Suprapubic skin (tissue), 4 donors: Measurements from ENCODE around the gene CYB5RL. TPM values are rescaled to one million over a fixed set of nuclear protein-coding genes. Genes with fewer than 3 reads are reported as not detected.
"Not testable (repeated sequence)": the region's sequence is repeated elsewhere in the genome, so short reads cannot be mapped to it uniquely, and the experiment has no call there.

ENCODE experiments used
- DNase-seq, 2 donors: peaks; one replicate each; pipeline ENCODE4 v3.0.0-alpha.2; 2019; ENCODE audit warnings: low spot score in 2 of 2
- H3K27ac ChIP-seq: fragments of 200-600 bp; sonication (generic); one replicate; pipeline ENCODE4 v1.5.1; 2019
- H3K27me3 ChIP-seq: fragments of 200-600 bp; sonication (generic); one replicate; pipeline ENCODE4 v1.5.1; 2019
- H3K36me3 ChIP-seq: fragments of 200-600 bp; sonication (generic); one replicate; pipeline ENCODE4 v1.5.1; 2019
- H3K4me1 ChIP-seq: fragments of 200-600 bp; sonication (generic); one replicate; pipeline ENCODE4 v1.5.1; 2019
- H3K4me3 ChIP-seq: fragments of 200-600 bp; sonication (generic); one replicate; pipeline ENCODE4 v1.5.1; 2019; ENCODE audit warnings: mild to moderate bottlenecking
- H3K9me3 ChIP-seq: fragments of 200-600 bp; sonication (generic); one replicate; pipeline ENCODE4 v1.5.1; 2019
- CTCF ChIP-seq, 2 donors: fragments of 200-600 bp in 1 of 2; fragments of 450-650 bp in 1 of 2; sonication (generic) in 1 of 2; IDR thresholded peaks; one replicate each; pipeline ENCODE4 v1.5.1; 2016 to 2019; ENCODE audit warnings: antibody characterized with exemption in 2 of 2, mild to moderate bottlenecking in 1 of 2, moderate library complexity in 1 of 2
- EP300 ChIP-seq: sonication (generic); formaldehyde crosslinking; IDR thresholded peaks from one replicate; pipeline ENCODE4 v1.6.1; 2017; ENCODE audit warnings: antibody characterized with exemption
- POLR2A ChIP-seq, 2 donors: fragments of 450-650 bp; IDR thresholded peaks; one replicate each; pipeline ENCODE4 v1.6.1; 2017; ENCODE audit warnings: antibody characterized with exemption in 2 of 2, mild to moderate bottlenecking in 2 of 2, moderate library complexity in 2 of 2
- POLR2AphosphoS5 ChIP-seq, 3 donors: sonication (generic); formaldehyde crosslinking; IDR thresholded peaks; one replicate each; pipeline ENCODE4 v1.6.1; 2017; ENCODE audit warnings: antibody characterized with exemption in 3 of 3
- WGBS: methylation state at CpG from one replicate; pipeline ENCODE4 v1.1.5; 2018; 5-methylcytosine and 5-hydroxymethylcytosine counted together
- total RNA-seq, 4 donors: library from RNA; depleted of rRNA; stranded (reverse); fragments of >200 nt; gene quantifications; one replicate each; pipeline ENCODE4 v1.1.0, GENCODE V29; 2016

Gene CYB5RL
- total RNA-seq, 4 donors from 2014 or later = 5.0 to 12.6 (median 5.4) TPM

- Histone ChIP-seq H3K4me3 (no peak overlapping the region), H3K27me3 (no peaks in the 10 kb centered on the region), H3K4me1 (peaks cover 15% of the 10 kb centered on the region), H3K36me3 (no peaks in the 10 kb centered on the region), H3K27ac (no peak overlapping the region), H3K9me3 (no peaks in the 10 kb centered on the region)
- no peak for TF ChIP-seq POLR2AphosphoS5 (IDR thresholded peaks at IDR 0.05)
- no peak for DNase-seq
- WGBS = 83% methylated on average over 7 of the region's 8 CpGs
Measured at GRCh38 chr1:54168206-54168965, 31.4 kb downstream of the CYB5RL start.

GRCh38 chr1:54167422-54168139 lies 32.2 kb downstream of the CYB5RL start:
- Histone ChIP-seq H3K9me3 (no peaks in the 10 kb centered on the region), H3K27ac (no peak overlapping the region), H3K4me3 (no peak overlapping the region), H3K4me1 (peaks cover 22% of the 10 kb centered on the region), H3K27me3 (no peaks in the 10 kb centered on the region), H3K36me3 (no peaks in the 10 kb centered on the region)
- no peak for DNase-seq
- 65% methylated on average over 9 of the region's 9 CpGs for whole genome bisulfite sequencing
- TF ChIP-seq CTCF (IDR thresholded peaks at IDR 0.05) = no peak

- not testable (repeated sequence) for H3K27ac ChIP-seq, H3K36me3 ChIP-seq, H3K27me3 ChIP-seq, H3K9me3 ChIP-seq, H3K4me3 ChIP-seq, DNase-seq
- peaks cover 25% of the 10 kb centered on the region for H3K4me1 ChIP-seq
- WGBS = 94% methylated on average over 8 of the region's 8 CpGs
Measured at GRCh38 chr1:54166357-54166756, 33.5 kb downstream of the CYB5RL start.

GRCh38 chr1:54165146-54165545 lies 34.7 kb downstream of the CYB5RL start:
- H3K36me3 ChIP-seq = no peaks in the 10 kb centered on the region
- H3K27ac ChIP-seq = no peak overlapping the region
- H3K4me3 ChIP-seq = no peak overlapping the region
- H3K4me1 ChIP-seq = peaks cover 25% of the 10 kb centered on the region
- no peak for DNase-seq
- 96% methylated on average over 13 of the region's 15 CpGs for WGBS
- H3K27me3 ChIP-seq = no peaks in the 10 kb centered on the region
- TF ChIP-seq POLR2A (IDR thresholded peaks at IDR 0.05) = no peak
- TF ChIP-seq POLR2AphosphoS5 (IDR thresholded peaks at IDR 0.05) = no peak
- no peak for TF ChIP-seq CTCF (IDR thresholded peaks at IDR 0.05)
- TF ChIP-seq EP300 = no peak
- no peaks in the 10 kb centered on the region for H3K9me3 ChIP-seq

GRCh38 chr1:54163573-54163972 lies 36.3 kb downstream of the CYB5RL start:
- Histone ChIP-seq H3K4me3 (no peak overlapping the region), H3K27me3 (no peaks in the 10 kb centered on the region), H3K36me3 (no peaks in the 10 kb centered on the region), H3K27ac (no peak overlapping the region), H3K4me1 (peaks cover 25% of the 10 kb centered on the region), H3K9me3 (no peaks in the 10 kb centered on the region)
- no peak for DNase-seq
- TF ChIP-seq POLR2AphosphoS5 (IDR thresholded peaks at IDR 0.05) (no peak), EP300 (no peak), POLR2A (IDR thresholded peaks at IDR 0.05) (no peak), CTCF (IDR thresholded peaks at IDR 0.05) (no peak)
- WGBS = 73% methylated on average over 5 of the region's 5 CpGs

GRCh38 chr1:54163051-54163450 lies 36.8 kb downstream of the CYB5RL start:
- Histone ChIP-seq H3K27me3 (no peaks in the 10 kb centered on the region), H3K4me1 (peaks cover 21% of the 10 kb centered on the region), H3K9me3 (no peaks in the 10 kb centered on the region), H3K4me3 (no peak overlapping the region), H3K27ac (no peak overlapping the region), H3K36me3 (no peaks in the 10 kb centered on the region)
- TF ChIP-seq POLR2A (IDR thresholded peaks at IDR 0.05) (no peak), CTCF (IDR thresholded peaks at IDR 0.05) (no peak), POLR2AphosphoS5 (IDR thresholded peaks at IDR 0.05) (no peak), EP300 (no peak)
- 38% methylated on average over 2 of the region's 3 CpGs for WGBS
- no peak for DNase-seq
